Coronary artery (tissue), 2 donors: Measurements from ENCODE around the gene TNK1.

Source experiments
- DNase-seq: peaks from one replicate; pipeline ENCODE4 v3.0.0-alpha.2; 2017; ENCODE audit warnings: low spot score
- H3K27ac ChIP-seq, 2 donors: fragments of 200-600 bp; sonication (generic); one replicate each; pipeline ENCODE4 v1.5.1; 2016 to 2019
- H3K4me3 ChIP-seq: fragments of 200-600 bp; sonication (generic); 2 replicates; pipeline ENCODE4 v1.5.1; 2016; ENCODE audit warnings: mild to moderate bottlenecking, moderate library complexity
- CTCF ChIP-seq: fragments of 200-600 bp; sonication (generic); IDR thresholded peaks from one replicate; pipeline ENCODE4 v1.5.1; 2019; ENCODE audit warnings: antibody characterized with exemption

Gene TNK1

GRCh38 chr17:7415784-7416183 lies 34.9 kb downstream of the TNK1 start:
- no peak for TF ChIP-seq CTCF
- DNase-seq = no peak
- H3K4me3 ChIP-seq = no peak overlapping the region
- no peak overlapping the region for H3K27ac ChIP-seq

DNA sequence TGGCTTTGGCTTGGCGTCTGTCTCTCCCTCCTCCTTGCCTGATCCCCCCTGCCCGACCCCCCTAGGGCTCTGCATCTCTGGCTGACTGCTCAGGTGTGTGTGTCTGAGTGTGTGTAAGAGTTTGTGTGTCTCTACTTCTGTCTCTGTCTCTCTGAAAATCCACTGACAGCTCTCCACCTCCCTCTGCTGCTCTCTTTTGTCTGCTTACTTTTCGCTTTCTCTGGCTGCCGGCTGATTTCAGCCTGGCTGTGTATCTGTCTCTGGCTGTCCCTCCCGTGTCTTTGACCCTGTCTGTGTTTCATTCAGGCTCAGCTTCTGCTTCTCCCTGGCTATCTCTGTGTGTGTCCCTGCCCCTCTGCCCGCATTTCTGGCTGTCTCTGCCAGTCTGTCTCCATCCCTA lies 35.4 kb downstream of the TNK1 start:
- TF ChIP-seq CTCF = no peak
- no peak overlapping the region for H3K4me3 ChIP-seq
- DNase-seq = no peak
- no peak overlapping the region for H3K27ac ChIP-seq

DNA sequence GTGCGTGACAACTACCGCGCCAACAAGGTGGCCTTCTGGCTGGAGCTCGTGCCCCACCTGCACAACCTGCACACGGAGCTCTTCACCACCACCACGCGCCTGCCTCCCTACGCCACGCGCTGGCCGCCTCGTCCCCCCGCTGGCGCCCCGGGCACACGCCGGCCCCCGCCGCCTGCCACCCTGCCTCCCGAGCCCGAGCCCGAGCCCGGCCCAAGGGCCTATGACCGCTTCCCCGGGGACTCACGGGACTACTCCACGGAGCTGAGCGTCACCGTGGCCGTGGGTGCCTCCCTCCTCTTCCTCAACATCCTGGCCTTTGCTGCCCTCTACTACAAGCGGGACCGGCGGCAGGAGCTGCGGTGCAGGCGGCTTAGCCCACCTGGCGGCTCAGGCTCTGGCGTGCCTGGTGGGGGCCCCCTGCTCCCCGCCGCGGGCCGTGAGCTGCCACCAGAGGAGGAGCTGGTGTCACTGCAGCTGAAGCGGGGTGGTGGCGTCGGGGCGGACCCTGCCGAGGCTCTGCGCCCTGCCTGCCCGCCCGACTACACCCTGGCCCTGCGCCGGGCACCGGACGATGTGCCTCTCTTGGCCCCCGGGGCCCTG lies 36.3 kb downstream of the TNK1 start:
- H3K27ac ChIP-seq = no peak overlapping the region
- no peak for TF ChIP-seq CTCF
- no peak overlapping the region for H3K4me3 ChIP-seq
- DNase-seq = no peak

- DNase-seq = no peak
- Histone ChIP-seq H3K27ac (no peak overlapping the region), H3K4me3 (no peak overlapping the region)
- no peak for TF ChIP-seq CTCF
Measured at GRCh38 chr17:7418472-7419152, 37.7 kb downstream of the TNK1 start.

- Histone ChIP-seq H3K27ac (no peak within 1 kb of the TSS), H3K4me3 (no peak within 1 kb of the TSS)
- DNase-seq = no peak
- no peak for TF ChIP-seq CTCF
Measured at GRCh38 chr17:7419819-7420610, 39.1 kb downstream of the TNK1 start, which contains the start of gene SPEM1. Gene SPEM1 (plus strand): TSS chr17:7420324. CDS start chr17:7420385, 61 bp downstream.

GRCh38 chr17:7421186-7421585 lies 40.3 kb downstream of the TNK1 start:
- no peak for DNase-seq
- no peak for TF ChIP-seq CTCF
- Histone ChIP-seq H3K4me3 (no peak overlapping the region), H3K27ac (no peak overlapping the region)
